Hepatocyte (in vitro differentiated cells): Measurements from ENCODE around the gene ANAPC10. TPM values are rescaled to one million over a fixed set of nuclear protein-coding genes. Genes with fewer than 3 reads are reported as not detected.

Experiments used
- DNase-seq: peaks from one replicate; pipeline ENCODE4 v3.0.0-alpha.2; 2016; ENCODE audit warnings: low spot score
- H2AFZ ChIP-seq: fragments of 200-600 bp; sonication (generic); 2 replicates; pipeline ENCODE4 v1.6.0; 2016; ENCODE audit warnings: antibody characterized with exemption, mild to moderate bottlenecking
- H3K27ac ChIP-seq: fragments of 200-600 bp; sonication (generic); 2 replicates; pipeline ENCODE4 v1.5.1; 2016; ENCODE audit warnings: mild to moderate bottlenecking
- H3K27me3 ChIP-seq: fragments of 200-600 bp; sonication (generic); 2 replicates; pipeline ENCODE4 v1.6.1; 2016
- H3K36me3 ChIP-seq: fragments of 200-600 bp; sonication (generic); replicated peaks from 2 replicates; pipeline ENCODE4 v1.5.1; 2016; ENCODE audit warnings: low read depth; ENCODE audit not compliant: insufficient read depth
- H3K4me1 ChIP-seq: fragments of 200-600 bp; sonication (generic); 2 replicates; pipeline ENCODE4 v1.5.1; 2016; ENCODE audit warnings: mild to moderate bottlenecking, moderate library complexity; ENCODE audit not compliant: insufficient read depth
- H3K4me2 ChIP-seq: fragments of 200-600 bp; sonication (generic); 2 replicates; pipeline ENCODE4 v1.6.0; 2016
- H3K4me3 ChIP-seq: fragments of 200-600 bp; sonication (generic); 2 replicates; pipeline ENCODE4 v1.5.1; 2016; ENCODE audit warnings: mild to moderate bottlenecking
- H3K79me2 ChIP-seq: fragments of 200-600 bp; sonication (generic); 2 replicates; pipeline ENCODE4 v1.6.0; 2017; ENCODE audit warnings: mild to moderate bottlenecking
- H3K9me2 ChIP-seq: fragments of 200-600 bp; sonication (generic); replicated peaks from 2 replicates; pipeline ENCODE4 v1.6.0; 2017; ENCODE audit warnings: mild to moderate bottlenecking; ENCODE audit not compliant: insufficient read depth
- H3K9me3 ChIP-seq: fragments of 200-600 bp; sonication (generic); 2 replicates; pipeline ENCODE4 v1.5.1; 2016; ENCODE audit warnings: low read depth, mild to moderate bottlenecking
- H4K20me1 ChIP-seq: fragments of 200-600 bp; sonication (generic); 2 replicates; pipeline ENCODE4 v1.6.0; 2016; ENCODE audit warnings: mild to moderate bottlenecking; ENCODE audit not compliant: insufficient read depth, poor library complexity, severe bottlenecking
- CTCF ChIP-seq: fragments of 200-600 bp; sonication (generic); IDR thresholded peaks from 2 replicates; pipeline ENCODE4 v1.5.1; 2016; ENCODE audit warnings: antibody characterized with exemption, mild to moderate bottlenecking; ENCODE audit not compliant: poor library complexity
- EZH2 ChIP-seq: fragments of 200-600 bp; sonication (generic); IDR thresholded peaks from 2 replicates; pipeline ENCODE4 v1.6.1; 2016; ENCODE audit warnings: antibody characterized with exemption, mild to moderate bottlenecking, borderline replicate concordance
- EZH2phosphoT487 ChIP-seq: fragments of 200-600 bp; sonication (generic); IDR thresholded peaks from one replicate; pipeline ENCODE4 v1.6.1; 2018; ENCODE audit warnings: antibody characterized with exemption, mild to moderate bottlenecking, low read depth, moderate library complexity; ENCODE audit not compliant: unreplicated experiment, severe bottlenecking
- WGBS: methylation state at CpG from one replicate; pipeline ENCODE4 v1.1.6; 2016; ENCODE audit warnings: low lambda C conversion rate; ENCODE audit errors: missing lambda C conversion rate; 5-methylcytosine and 5-hydroxymethylcytosine counted together
- polyA plus RNA-seq: library from polyadenylated mRNA; unstranded; fragments of >200 nt; fragmentation: Nextera tagmentation; extraction: Ambion mirVana; gene quantifications from 2 replicates; pipeline ENCODE4 v1.2.1, GENCODE V29; 2016
- total RNA-seq: library from RNA; depleted of rRNA; stranded (reverse); fragments of >200 nt; gene quantifications from 2 replicates; pipeline ENCODE4 v1.2.3, GENCODE V29; 2014

The ANAPC10 gene
- total and polyA plus RNA-seq, 2 experiments from 2014 or later, result 27.2 to 31.0 TPM

DNA sequence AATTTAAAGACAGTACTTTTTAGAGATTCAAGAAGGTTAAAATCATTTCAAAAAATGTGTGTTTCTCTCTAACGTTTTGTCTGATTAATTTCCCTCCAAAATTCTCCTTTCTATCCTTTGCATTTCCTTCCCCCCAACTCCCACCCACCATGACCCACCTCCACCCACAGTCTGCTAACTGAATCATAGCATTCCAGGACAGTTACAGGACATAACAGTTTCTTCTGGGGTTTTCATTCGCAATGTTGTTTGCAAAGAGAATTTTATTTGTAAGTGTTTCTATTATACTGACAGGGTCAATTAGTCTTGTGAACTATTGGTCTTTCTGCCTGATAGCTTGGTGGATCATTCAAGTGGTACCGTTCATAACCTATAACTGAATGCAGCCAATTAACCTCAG lies 53.7 kb downstream of the ANAPC10 start:
- H3K79me2 ChIP-seq, result peaks cover 8% of the 10 kb centered on the region
- no peak overlapping the region for H3K4me3 ChIP-seq
- no peak overlapping the region for H2AFZ ChIP-seq
- no peak for DNase-seq
- TF ChIP-seq EZH2phosphoT487, result no peak
- TF ChIP-seq EZH2, result no peak
- no peak for TF ChIP-seq CTCF
- no peaks in the 10 kb centered on the region for H3K9me2 ChIP-seq
- no peaks in the 10 kb centered on the region for H3K36me3 ChIP-seq
- no peak overlapping the region for H3K27ac ChIP-seq
- H3K9me3 ChIP-seq, result no peaks in the 10 kb centered on the region
- WGBS, result 78% methylated on average over 3 of the region's 3 CpGs
- H3K4me2 ChIP-seq, result no peak overlapping the region
- H3K27me3 ChIP-seq, result no peaks in the 10 kb centered on the region
- no peaks in the 10 kb centered on the region for H4K20me1 ChIP-seq
- no peaks in the 10 kb centered on the region for H3K4me1 ChIP-seq

- no peak overlapping the region for H3K4me2 ChIP-seq
- H3K9me2 ChIP-seq, result no peaks in the 10 kb centered on the region
- H3K9me3 ChIP-seq, result no peaks in the 10 kb centered on the region
- no peak overlapping the region for H3K27ac ChIP-seq
- no peak for TF ChIP-seq EZH2phosphoT487
- no peak for TF ChIP-seq CTCF
- TF ChIP-seq EZH2, result no peak
- no peak overlapping the region for H2AFZ ChIP-seq
- H3K4me3 ChIP-seq, result no peak overlapping the region
- WGBS, result 64% methylated on average over 3 of the region's 3 CpGs
- H3K4me1 ChIP-seq, result no peaks in the 10 kb centered on the region
- H3K36me3 ChIP-seq, result no peaks in the 10 kb centered on the region
- H3K79me2 ChIP-seq, result peaks cover 8% of the 10 kb centered on the region
- H3K27me3 ChIP-seq, result no peaks in the 10 kb centered on the region
- no peak for DNase-seq
- H4K20me1 ChIP-seq, result no peaks in the 10 kb centered on the region
Measured at GRCh38 chr4:145043306-145043705, 54.7 kb downstream of the ANAPC10 start.

DNA sequence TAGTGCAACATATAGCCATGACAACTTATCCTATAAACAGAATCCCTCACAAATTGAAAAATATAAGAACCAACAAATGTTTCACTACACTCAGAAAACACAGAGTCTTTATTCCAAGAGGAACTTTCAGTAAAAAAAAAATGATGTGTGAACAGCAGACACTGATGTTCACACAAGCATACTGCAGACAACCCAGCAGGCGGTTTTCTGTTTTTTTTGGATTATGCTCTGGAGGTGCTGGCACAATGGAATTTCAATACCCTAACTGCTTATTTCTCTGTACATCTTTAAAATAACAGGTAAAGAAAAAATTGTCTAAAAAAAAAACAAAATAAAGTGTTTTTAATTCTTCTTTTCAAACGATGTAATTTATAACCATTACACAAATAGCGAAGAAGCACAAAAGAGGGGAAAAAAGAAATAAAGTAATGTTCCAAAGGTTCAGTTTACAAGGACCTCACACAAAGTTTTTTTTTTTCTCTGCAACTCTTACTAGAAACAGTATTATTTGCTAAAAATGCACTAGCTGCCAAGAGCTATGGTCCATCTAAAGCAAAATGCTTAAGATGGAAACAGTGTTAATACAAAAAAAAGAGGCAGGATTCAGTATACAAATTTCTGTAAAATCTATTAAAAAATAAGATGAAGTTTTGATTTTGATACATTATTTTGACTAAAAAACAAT lies 55.3 kb downstream of the ANAPC10 start:
- TF ChIP-seq EZH2 (no peak), CTCF (no peak), EZH2phosphoT487 (no peak)
- no peaks in the 10 kb centered on the region for H3K9me2 ChIP-seq
- WGBS, result 80% methylated on average over 3 of the region's 3 CpGs
- no peaks in the 10 kb centered on the region for H4K20me1 ChIP-seq
- peak overlapping the region; percentile 15 for H3K27ac ChIP-seq
- H2AFZ ChIP-seq, result no peak overlapping the region
- no peaks in the 10 kb centered on the region for H3K36me3 ChIP-seq
- H3K79me2 ChIP-seq, result peaks cover 8% of the 10 kb centered on the region
- no peaks in the 10 kb centered on the region for H3K9me3 ChIP-seq
- no peaks in the 10 kb centered on the region for H3K27me3 ChIP-seq
- H3K4me1 ChIP-seq, result no peaks in the 10 kb centered on the region
- no peak overlapping the region for H3K4me3 ChIP-seq
- H3K4me2 ChIP-seq, result no peak overlapping the region
- DNase-seq, result no peak
